ENCODE measurements around the gene MTIF2.

The MTIF2 gene

DNA sequence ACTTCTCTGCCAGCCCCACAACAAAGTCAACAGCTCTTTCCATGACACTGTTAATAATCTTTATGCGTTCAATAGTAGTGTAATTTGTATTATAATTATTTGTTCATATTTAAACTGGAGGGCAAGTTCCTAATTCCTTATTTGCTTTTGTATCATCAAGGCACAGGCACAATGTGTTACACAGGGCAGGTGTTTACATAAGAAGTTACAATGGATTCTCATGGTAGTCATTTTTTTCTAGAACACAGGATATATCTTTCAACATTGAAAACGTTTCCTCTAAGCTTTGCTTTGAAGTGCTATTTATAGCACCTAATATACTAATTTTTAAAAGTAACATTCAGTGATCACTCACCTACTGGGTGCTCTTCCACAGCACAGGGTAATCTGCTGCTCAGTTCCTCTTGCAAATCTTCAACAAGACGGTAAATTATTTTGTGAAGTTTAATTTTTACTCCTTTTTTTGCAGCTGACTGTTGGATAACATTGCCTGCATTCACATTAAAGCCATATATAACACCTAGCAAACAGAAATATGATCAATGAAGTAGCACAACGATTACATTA is 29.3 kb downstream of the MTIF2 start:
- TF ChIP-seq, protein P1, sequence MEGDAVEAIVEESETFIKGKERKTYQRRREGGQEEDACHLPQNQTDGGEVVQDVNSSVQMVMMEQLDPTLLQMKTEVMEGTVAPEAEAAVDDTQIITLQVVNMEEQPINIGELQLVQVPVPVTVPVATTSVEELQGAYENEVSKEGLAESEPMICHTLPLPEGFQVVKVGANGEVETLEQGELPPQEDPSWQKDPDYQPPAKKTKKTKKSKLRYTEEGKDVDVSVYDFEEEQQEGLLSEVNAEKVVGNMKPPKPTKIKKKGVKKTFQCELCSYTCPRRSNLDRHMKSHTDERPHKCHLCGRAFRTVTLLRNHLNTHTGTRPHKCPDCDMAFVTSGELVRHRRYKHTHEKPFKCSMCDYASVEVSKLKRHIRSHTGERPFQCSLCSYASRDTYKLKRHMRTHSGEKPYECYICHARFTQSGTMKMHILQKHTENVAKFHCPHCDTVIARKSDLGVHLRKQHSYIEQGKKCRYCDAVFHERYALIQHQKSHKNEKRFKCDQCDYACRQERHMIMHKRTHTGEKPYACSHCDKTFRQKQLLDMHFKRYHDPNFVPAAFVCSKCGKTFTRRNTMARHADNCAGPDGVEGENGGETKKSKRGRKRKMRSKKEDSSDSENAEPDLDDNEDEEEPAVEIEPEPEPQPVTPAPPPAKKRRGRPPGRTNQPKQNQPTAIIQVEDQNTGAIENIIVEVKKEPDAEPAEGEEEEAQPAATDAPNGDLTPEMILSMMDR (conservative IDR thresholded peaks at IDR 0.05; ENCODE audit: low read depth): no peak
- CTCF ChIA-PET: interaction anchor here (0.7 kb wide), 1 partner anchor 167 kb away, joined by 3 read pairs; no protein-coding TSS in a partner anchor
- H3K27ac ChIP-seq: no peak overlapping the region
- POLR2A ChIA-PET (ENCODE audit: low non-redundant PET): no interaction called here
- DNase-seq (ENCODE audit: low spot score): no peak

DNA sequence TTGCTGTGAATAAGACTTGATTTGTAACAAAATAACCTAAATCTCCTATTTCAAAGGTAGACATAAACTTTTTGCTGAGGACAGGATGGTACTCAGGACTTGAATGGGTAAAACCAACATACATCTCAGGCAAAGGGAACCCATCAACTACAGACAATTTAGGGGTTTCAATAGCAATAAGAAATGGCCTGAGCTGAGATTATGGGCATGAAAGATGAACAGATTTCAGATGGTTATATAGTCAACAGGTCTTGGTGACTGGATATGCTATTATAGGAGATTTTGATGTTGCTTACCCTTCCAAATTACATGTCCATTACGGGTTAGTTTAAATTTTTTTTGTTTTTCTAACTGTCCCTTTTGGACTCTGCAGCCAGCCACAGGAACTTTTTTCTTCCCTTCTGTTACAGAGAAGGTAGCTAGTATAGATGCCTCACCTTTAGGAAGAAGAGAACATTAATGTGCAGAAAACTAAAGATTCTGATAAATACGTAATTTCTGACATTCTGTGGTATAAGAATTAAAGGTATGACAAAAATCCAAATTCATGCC is 32.0 kb downstream of the MTIF2 start:
- H3K27ac ChIP-seq: no peak overlapping the region
- POLR2A ChIA-PET (ENCODE audit: low non-redundant PET): no interaction called here
- TF ChIP-seq, protein P1 (conservative IDR thresholded peaks at IDR 0.05; ENCODE audit: low read depth): no peak
- DNase-seq (ENCODE audit: low spot score): no peak
- CTCF ChIA-PET: interaction anchor here (0.6 kb wide), 1 partner anchor 36 kb away, joined by 3 read pairs; no protein-coding TSS in a partner anchor

DNA sequence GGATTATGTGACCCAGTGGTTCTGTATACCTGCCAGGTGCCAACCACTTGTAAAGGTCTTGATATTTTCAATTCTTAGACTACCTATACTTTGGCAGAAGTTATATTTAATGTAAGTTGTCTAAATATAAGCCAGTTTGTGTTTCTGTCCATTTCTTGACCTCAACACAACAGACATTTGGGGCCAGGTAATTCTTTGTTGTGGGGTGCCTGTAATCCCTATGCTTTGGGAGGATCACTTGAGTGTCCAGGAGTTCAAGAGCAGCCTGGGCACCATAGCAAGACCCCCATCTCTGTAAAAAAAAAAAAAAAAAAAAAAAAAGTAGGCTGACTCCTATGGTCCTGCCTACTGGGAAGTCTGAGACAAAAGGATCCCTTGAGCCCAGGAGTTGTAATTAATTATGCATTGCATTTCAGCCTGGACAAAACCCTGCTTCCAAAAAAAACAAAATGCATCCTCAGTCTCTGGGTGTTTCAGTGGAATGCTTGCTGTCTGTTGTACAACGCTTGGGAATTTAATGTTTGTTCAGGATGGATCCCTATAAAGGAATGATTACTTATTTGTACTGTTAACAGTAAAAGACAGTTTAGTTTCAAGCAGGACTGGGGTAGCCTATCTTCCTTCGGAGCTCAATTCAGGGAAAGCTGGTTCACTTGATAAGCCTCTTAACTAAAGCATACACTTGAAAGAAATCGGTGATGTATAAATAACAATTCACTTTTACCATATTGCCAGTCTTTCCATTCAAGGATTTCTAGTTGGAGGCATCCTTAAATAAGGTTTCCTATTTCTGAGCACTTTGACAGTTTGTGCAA is 33.1 kb downstream of the MTIF2 start:
- TF ChIP-seq, protein P1 (conservative IDR thresholded peaks at IDR 0.05; ENCODE audit: low read depth): no peak
- ChIA-PET CTCF (no interaction called here), POLR2A (ENCODE audit: low non-redundant PET) (no interaction called here)
- DNase-seq (ENCODE audit: low spot score): no peak
- no peak overlapping the region for H3K27ac ChIP-seq

- no peak for DNase-seq (ENCODE audit: low spot score)
- TF ChIP-seq, protein P1 (conservative IDR thresholded peaks at IDR 0.05; ENCODE audit: low read depth): no peak
- ChIA-PET CTCF (no interaction called here), POLR2A (ENCODE audit: low non-redundant PET) (no interaction called here)
- peak overlapping the region; percentile 95 for H3K27ac ChIP-seq
These were observed 35.4 kb downstream of the MTIF2 start for GRCh38 chr2:55233658-55233940.

- peak; percentile 12 for DNase-seq (ENCODE audit: low spot score)
- peak overlapping the region; percentile 95 for H3K27ac ChIP-seq
- TF ChIP-seq, protein P1 (conservative IDR thresholded peaks at IDR 0.05; ENCODE audit: low read depth): no peak
- ChIA-PET POLR2A (ENCODE audit: low non-redundant PET) (interaction anchor here (0.5 to 1.0 kb wide), 3 partner anchors 9 to 185 kb away, joined by 3 to 4 read pairs (median 3); partner anchors contain the start of gene RTN4), CTCF (no interaction called here)
These were observed 36.0 kb downstream of the MTIF2 start for GRCh38 chr2:55232863-55233657.

Data from RWPE1 (cell line).